D341Med (cell line): ENCODE data around the gene ACIN1.

ENCODE experiments used
- DNase-seq: peaks from one replicate; pipeline ENCODE4 v3.0.0; 2012; ENCODE audit warnings: low spot score

The ACIN1 gene

DNA sequence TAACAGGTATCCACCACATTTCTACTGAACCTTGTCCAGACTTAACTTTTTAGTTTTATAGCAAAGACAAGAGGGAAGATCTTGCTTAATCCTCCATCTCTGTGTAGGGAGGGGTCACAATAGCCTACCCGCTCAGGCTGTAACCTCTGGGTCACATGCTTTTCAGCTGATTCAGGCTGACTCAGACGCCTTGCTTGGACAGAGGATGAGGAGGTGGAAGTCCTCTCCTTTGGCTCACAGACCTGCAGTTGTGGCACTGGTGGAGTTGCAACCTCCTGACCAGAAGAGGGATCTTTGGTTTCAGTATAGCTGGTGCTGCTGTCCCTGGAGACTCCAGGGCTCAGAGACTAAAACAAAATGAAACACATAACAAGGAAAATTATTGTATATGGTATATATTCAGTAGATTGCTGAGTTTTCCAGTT is 16.2 kb downstream of the ACIN1 start:
- no peak for DNase-seq

- DNase-seq, result no peak
These were observed 17.0 kb downstream of the ACIN1 start for GRCh38 chr14:23077962-23078361.

- DNase-seq, result no peak
These were observed 18.0 kb downstream of the ACIN1 start for GRCh38 chr14:23076785-23077408.

DNA sequence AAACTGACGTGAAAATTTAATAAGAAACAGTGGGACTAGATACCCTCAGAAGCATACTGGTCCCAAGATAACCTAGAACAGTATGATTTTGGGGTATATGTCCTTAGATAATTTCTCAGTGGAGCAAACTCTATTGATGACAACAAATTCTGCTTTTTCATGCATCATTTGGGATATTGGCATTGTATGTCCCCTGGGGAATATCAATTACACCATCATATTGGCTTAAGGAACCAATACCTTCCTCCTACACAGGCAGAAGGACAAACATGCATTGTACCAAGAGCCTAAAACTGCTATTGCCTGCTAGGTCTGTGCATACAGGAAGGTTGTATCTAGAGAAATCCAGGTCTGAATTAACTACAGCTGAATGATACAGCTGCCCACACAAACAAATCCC is 20.0 kb downstream of the ACIN1 start:
- DNase-seq, result no peak

- no peak for DNase-seq
These were observed 22.9 kb downstream of the ACIN1 start for GRCh38 chr14:23071921-23072539.

GRCh38 chr14:23071244-23071920 is 23.6 kb downstream of the ACIN1 start:
- DNase-seq, result peak; percentile 92

DNA sequence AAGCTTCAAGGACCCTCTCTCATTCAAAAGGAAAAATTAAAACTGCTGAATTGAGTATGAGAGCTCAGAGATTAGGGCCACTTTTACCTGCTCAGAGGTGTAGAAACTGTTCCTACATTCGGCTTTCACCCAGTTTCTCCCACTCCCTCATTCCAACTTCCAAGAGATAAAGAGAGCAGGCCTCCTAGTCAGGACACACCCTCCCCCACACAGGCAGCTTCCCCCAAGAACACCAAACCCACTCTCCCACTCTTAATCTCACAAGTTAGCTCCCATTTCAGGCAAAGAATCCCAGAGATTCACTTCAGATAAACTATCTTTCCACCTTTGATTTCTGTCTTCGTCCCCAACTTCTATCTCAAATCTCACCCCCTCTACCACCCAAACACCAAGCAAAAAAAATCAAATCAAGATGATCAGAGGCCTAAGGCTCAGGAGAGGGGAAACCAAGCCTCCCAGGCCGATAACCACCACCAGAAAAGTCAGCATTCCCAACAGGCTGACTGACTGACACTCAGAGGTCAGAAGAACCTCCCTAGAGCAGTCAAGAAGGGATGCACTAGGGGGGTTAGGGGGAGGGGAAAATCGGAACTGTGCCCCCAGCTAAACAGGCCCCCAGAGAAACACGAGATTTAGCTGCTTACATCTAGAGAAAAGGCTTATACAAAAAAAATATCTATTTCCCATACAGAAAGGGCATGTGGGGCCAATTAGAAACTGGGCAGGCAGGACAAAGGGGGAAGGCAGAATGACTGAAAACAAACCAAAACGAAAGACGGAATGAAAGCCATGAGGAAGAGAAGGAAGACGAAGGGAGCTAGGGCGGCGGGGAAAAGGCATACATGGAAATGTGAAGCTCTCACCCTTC is 24.4 kb downstream of the ACIN1 start:
- no peak for DNase-seq

GRCh38 chr14:23069413-23069806 is 25.5 kb downstream of the ACIN1 start:
- DNase-seq, result no peak

GRCh38 chr14:23068789-23069412 is 26.0 kb downstream of the ACIN1 start:
- DNase-seq, result peak; percentile 86

- no peak for DNase-seq
These were observed 26.8 kb downstream of the ACIN1 start for GRCh38 chr14:23067847-23068788.

- no peak for DNase-seq
These were observed 27.8 kb downstream of the ACIN1 start for GRCh38 chr14:23066855-23067744.

DNA sequence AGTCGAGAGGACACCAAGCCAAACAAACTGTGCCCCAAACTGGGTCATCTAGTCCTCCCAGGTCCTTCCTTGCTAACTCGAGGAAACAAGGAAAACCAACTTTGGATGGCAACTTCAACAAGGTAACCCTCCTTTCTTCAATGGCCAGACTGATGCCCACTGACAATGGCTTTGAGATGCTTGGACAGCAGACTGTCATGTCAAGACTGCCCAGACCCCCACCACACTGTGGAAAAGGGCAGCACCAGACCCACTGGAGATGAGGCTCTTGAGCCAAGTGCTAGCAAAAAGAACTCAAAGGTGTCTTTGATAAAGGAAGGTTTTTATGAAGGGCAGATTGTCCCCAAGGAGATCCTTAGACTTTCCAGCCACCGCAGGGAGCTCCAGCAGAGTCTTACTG is 28.6 kb downstream of the ACIN1 start:
- DNase-seq, result no peak

DNA sequence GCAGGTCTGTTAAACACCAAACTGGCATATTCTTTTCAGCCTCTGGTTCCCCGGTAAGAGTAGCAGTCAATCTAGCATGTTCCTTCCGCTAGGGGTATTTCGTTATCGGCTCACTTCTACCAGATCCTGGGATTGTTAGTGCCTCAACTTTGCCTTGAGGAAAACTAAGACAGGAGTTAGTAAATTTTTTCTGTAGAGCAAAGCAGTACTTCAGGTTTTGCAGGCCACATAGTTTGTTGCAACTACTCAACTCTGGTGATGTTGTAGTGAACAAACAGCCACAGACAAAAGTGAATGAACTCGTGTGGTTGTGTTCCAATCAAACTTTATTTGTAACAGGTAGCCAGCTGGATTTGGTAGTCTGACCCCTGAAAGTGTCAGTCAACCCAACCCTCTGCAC is 31.3 kb downstream of the ACIN1 start:
- DNase-seq, result no peak

- no peak for DNase-seq
These were observed 32.9 kb downstream of the ACIN1 start for GRCh38 chr14:23062002-23062401.

- no peak for DNase-seq
These were observed 34.2 kb downstream of the ACIN1 start for GRCh38 chr14:23060536-23061260.

DNA sequence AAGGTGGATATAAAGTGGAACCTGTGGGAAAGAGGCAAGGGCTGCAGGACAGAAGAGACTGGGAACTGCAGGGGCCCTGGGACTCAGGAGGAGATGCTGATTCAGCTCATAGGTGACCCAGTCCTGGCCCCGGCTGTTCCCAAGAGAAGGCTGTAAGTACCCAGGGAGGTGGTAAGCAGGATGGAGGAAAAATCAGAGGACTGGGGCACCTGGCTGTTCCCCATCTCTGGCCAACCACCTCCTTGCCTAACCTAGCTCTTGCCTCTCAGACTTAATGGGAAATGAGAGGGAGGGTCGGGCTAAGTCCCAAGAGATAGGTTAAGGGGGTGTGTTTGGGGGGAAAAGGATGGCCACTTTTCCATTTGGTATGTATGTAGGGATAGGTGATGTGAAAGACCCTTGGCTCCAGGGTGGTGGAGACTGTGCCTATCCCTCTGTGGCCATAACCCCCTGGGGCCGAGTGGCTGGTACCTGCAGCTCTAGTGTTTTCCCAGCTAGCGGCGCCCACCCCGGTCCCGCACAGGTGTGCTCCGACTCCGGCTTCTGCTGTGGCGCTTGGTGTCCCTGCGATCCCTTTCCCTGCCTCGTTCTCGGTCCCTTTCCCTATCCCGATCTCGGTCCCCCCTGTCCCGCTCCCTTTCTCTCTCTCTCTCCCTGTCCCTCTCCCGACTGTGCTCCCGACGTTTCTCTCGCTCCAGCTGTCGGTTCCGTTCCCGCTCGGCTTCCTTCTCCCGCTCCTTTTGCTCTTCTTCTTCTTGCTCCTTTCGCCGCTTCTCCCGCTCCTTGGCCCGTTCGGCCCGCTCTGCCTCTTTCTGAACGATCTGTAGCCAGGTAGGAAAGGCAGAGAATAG is 36.1 kb downstream of the ACIN1 start:
- no peak for DNase-seq

GRCh38 chr14:23057757-23058653 is 36.9 kb downstream of the ACIN1 start:
- peak; percentile 90 for DNase-seq
